ENCODE measurements around the gene SERINC5.
"Not testable (repeated sequence)": the region's sequence is repeated elsewhere in the genome, so short reads cannot be mapped to it uniquely, and the experiment has no call there.

SERINC5 gene

GRCh38 chr5:80139466-80139972 is 116.3 kb downstream of the SERINC5 start:
- no peak for DNase-seq (ENCODE audit: low read depth, low spot score)

GRCh38 chr5:80138486-80138885 is 117.4 kb downstream of the SERINC5 start:
- DNase-seq (ENCODE audit: low read depth, low spot score): no peak

GRCh38 chr5:80136798-80137197 is 119.0 kb downstream of the SERINC5 start:
- DNase-seq (ENCODE audit: low read depth, low spot score): not testable (repeated sequence)

GRCh38 chr5:80134876-80135275 is 121.0 kb downstream of the SERINC5 start:
- no peak for DNase-seq (ENCODE audit: low read depth, low spot score)

GRCh38 chr5:80129146-80129545 is 126.7 kb downstream of the SERINC5 start:
- DNase-seq (ENCODE audit: low read depth, low spot score): no peak

- DNase-seq (ENCODE audit: low read depth, low spot score): peak; percentile 80
Measured at GRCh38 chr5:80128141-80128540, 127.7 kb downstream of the SERINC5 start.

- no peak for DNase-seq (ENCODE audit: low read depth, low spot score)
Measured at GRCh38 chr5:80127116-80127552, 128.7 kb downstream of the SERINC5 start.

GRCh38 chr5:80125962-80126480 is 129.8 kb downstream of the SERINC5 start:
- DNase-seq (ENCODE audit: low read depth, low spot score): no peak

- DNase-seq (ENCODE audit: low read depth, low spot score): no peak
Measured at GRCh38 chr5:80125022-80125961, 130.6 kb downstream of the SERINC5 start.

GRCh38 chr5:80124121-80124918 is 131.5 kb downstream of the SERINC5 start:
- DNase-seq (ENCODE audit: low read depth, low spot score): no peak

GRCh38 chr5:80122579-80122978 is 133.3 kb downstream of the SERINC5 start:
- DNase-seq (ENCODE audit: low read depth, low spot score): no peak

- no peak for DNase-seq (ENCODE audit: low read depth, low spot score)
Measured at GRCh38 chr5:80119372-80119771, 136.5 kb downstream of the SERINC5 start.

GRCh38 chr5:80117446-80117845 is 138.4 kb downstream of the SERINC5 start:
- no peak for DNase-seq (ENCODE audit: low read depth, low spot score)

GRCh38 chr5:80116465-80116864 is 139.4 kb downstream of the SERINC5 start:
- peak; percentile 61 for DNase-seq (ENCODE audit: low read depth, low spot score)

GRCh38 chr5:80116000-80116399 is 139.8 kb downstream of the SERINC5 start:
- DNase-seq (ENCODE audit: low read depth, low spot score): no peak

GRCh38 chr5:80114860-80115259 is 141.0 kb downstream of the SERINC5 start:
- DNase-seq (ENCODE audit: low read depth, low spot score): no peak

GRCh38 chr5:80111376-80111990 is 144.4 kb downstream of the SERINC5 start:
- DNase-seq (ENCODE audit: low read depth, low spot score): peak; percentile 72

GRCh38 chr5:80109646-80110478 is 146.0 kb downstream of the SERINC5 start:
- no peak for DNase-seq (ENCODE audit: low read depth, low spot score)

GRCh38 chr5:80106916-80107315 is 148.9 kb downstream of the SERINC5 start:
- DNase-seq (ENCODE audit: low read depth, low spot score): no peak

- no peak for DNase-seq (ENCODE audit: low read depth, low spot score)
Measured at GRCh38 chr5:80105698-80106439, 150.0 kb downstream of the SERINC5 start.

Measured in ELF-1 (cell line).